Left colon (tissue), 2 donors: ENCODE measurements around the gene POMZP3. TPM values are rescaled to one million over a fixed set of nuclear protein-coding genes. Genes with fewer than 3 reads are reported as not detected.
A peak's percentile ranks its signal among the peaks of the same experiment; 100 is the strongest.
"Not testable (repeated sequence)": the region's sequence is repeated elsewhere in the genome, so short reads cannot be mapped to it uniquely, and the experiment has no call there.

Experiments
- ATAC-seq: fragments of 200-7000 bp; cut with Tn5 transposase; one replicate; pipeline ENCODE4 v1.9.1; 2020; ENCODE audit warnings: mild to moderate bottlenecking, moderate library complexity
- DNase-seq, 2 donors: peaks; one replicate each; pipeline ENCODE4 v3.0.0-alpha.2; 2020
- intact Hi-C, 2 donors: fragments of 100-400 bp; cut with DNase I in 1 of 2; cut with micrococcal nuclease in 1 of 2; formaldehyde crosslinking; loops; one replicate each; pipeline versions ENCODE4 v1.11.2 to v1.14.0; 2022; cut with DNase I, micrococcal nuclease
- total RNA-seq, 2 donors: library from RNA; stranded (reverse); fragmentation: NEBNext Ultra II Directional; extraction: Animal tissue kit (Norgen Biotek cat#: 25700); gene quantifications; one replicate each; pipeline ENCODE4 v1.2.1, GENCODE V29; 2021
- donor health status: DM: no; HTN: no; CAD: no.
- donor health status: DM: yes; HTN: yes; CAD: no.

POMZP3 gene
- total RNA-seq, 2 donors from 2014 or later: 5.8 to 6.4 TPM

GRCh38 chr7:76592694-76593093, 34.4 kb downstream of the POMZP3 start:
- DNase-seq (peak; percentile 38 to 63), ATAC-seq (peak; percentile 67)
- intact Hi-C loops: not testable (repeated sequence)

- DNase-seq: peak; percentile 66 to 73
- peak; percentile 78 for ATAC-seq
- intact Hi-C loops: not testable (repeated sequence)
Measured at GRCh38 chr7:76591602-76592304, 35.3 kb downstream of the POMZP3 start.

- intact Hi-C loops, DNase-seq, ATAC-seq: not testable (repeated sequence)
Measured at GRCh38 chr7:76591033-76591432, 36.0 kb downstream of the POMZP3 start.

GRCh38 chr7:76588586-76588985, 38.5 kb downstream of the POMZP3 start:
- peak; percentile 45 for ATAC-seq
- DNase-seq, intact Hi-C loops: not testable (repeated sequence)

- DNase-seq, intact Hi-C loops, ATAC-seq: not testable (repeated sequence)
Measured at GRCh38 chr7:76586585-76587315, 40.3 kb downstream of the POMZP3 start.

- ATAC-seq, intact Hi-C loops, DNase-seq: not testable (repeated sequence)
Measured at GRCh38 chr7:76583636-76584281, 43.3 kb downstream of the POMZP3 start.

- intact Hi-C loops: not testable (repeated sequence)
- DNase-seq: peak; percentile 72 to 88
- peak; percentile 96 for ATAC-seq
Measured at GRCh38 chr7:76582848-76583631, 44.0 kb downstream of the POMZP3 start.

- DNase-seq, intact Hi-C loops: not testable (repeated sequence)
- peak; percentile 26 for ATAC-seq
Measured at GRCh38 chr7:76575919-76576655, 51.0 kb downstream of the POMZP3 start.

- intact Hi-C loops, ATAC-seq, DNase-seq: not testable (repeated sequence)
Measured at GRCh38 chr7:76575431-76575830, 51.6 kb downstream of the POMZP3 start.

- ATAC-seq, DNase-seq, intact Hi-C loops: not testable (repeated sequence)
Measured at GRCh38 chr7:76572296-76572695, 54.8 kb downstream of the POMZP3 start.

GRCh38 chr7:76570324-76570775, 56.7 kb downstream of the POMZP3 start:
- ATAC-seq: peak; percentile 94
- intact Hi-C loops: not testable (repeated sequence)

GRCh38 chr7:76568742-76569141, 58.3 kb downstream of the POMZP3 start:
- intact Hi-C loops, DNase-seq: not testable (repeated sequence)
- ATAC-seq: peak; percentile 55

More at GRCh38 chr7:76570324-76570775, 56.7 kb downstream of the POMZP3 start:
- peak; percentile 32 to 68 for DNase-seq

- intact Hi-C loops, DNase-seq, ATAC-seq: not testable (repeated sequence)
Measured at GRCh38 chr7:76567753-76568152, 59.3 kb downstream of the POMZP3 start.

GRCh38 chr7:76567311-76567710, 59.8 kb downstream of the POMZP3 start:
- DNase-seq, ATAC-seq, intact Hi-C loops: not testable (repeated sequence)

- DNase-seq, intact Hi-C loops, ATAC-seq: not testable (repeated sequence)
Measured at GRCh38 chr7:76565001-76565400, 62.1 kb downstream of the POMZP3 start.

- ATAC-seq, intact Hi-C loops, DNase-seq: not testable (repeated sequence)
Measured at GRCh38 chr7:76561342-76561741, 65.7 kb downstream of the POMZP3 start.

- DNase-seq, intact Hi-C loops, ATAC-seq: not testable (repeated sequence)
Measured at GRCh38 chr7:76560157-76560556, 66.9 kb downstream of the POMZP3 start.
